Sigmoid colon (tissue), 4 donors: Measurements from ENCODE around the gene MRPS27.

Source experiments
- CTCF ChIP-seq, 4 experiments: fragments of 450-650 bp in 3 of 4; fragments of 200-600 bp in 1 of 4; IDR thresholded peaks; one replicate each; pipeline ENCODE4 v1.5.1; 2016 to 2019; ENCODE audit warnings: antibody characterized with exemption in 4 of 4, mild to moderate bottlenecking in 3 of 4, moderate library complexity in 2 of 4
- EP300 ChIP-seq, 4 donors: sonication (generic); formaldehyde crosslinking; IDR thresholded peaks; one replicate each; pipeline ENCODE4 v1.6.1; 2017; ENCODE audit warnings: antibody characterized with exemption in 4 of 4
- POLR2AphosphoS5 ChIP-seq, 4 donors: sonication (generic); formaldehyde crosslinking; IDR thresholded peaks; one replicate each; pipeline ENCODE4 v1.6.1; 2017; ENCODE audit warnings: antibody characterized with exemption in 4 of 4

GRCh38 chr5:72221541-72221940, 98.5 kb downstream of the MRPS27 start:
- TF ChIP-seq CTCF (IDR thresholded peaks at IDR 0.05), result no peak
- no peak for TF ChIP-seq POLR2AphosphoS5 (IDR thresholded peaks at IDR 0.05)
- TF ChIP-seq EP300 (IDR thresholded peaks at IDR 0.05), result no peak
